GM18861 (cell line): ENCODE measurements around the gene IGSF22.
A peak's percentile ranks its signal among the peaks of the same experiment; 100 is the strongest.

ENCODE experiments used
- ATAC-seq: cut with Tn5 transposase; IDR thresholded peaks from one replicate; pipeline ENCODE4 v1.9.1; 2021; ENCODE audit not compliant: unreplicated experiment

IGSF22 gene

GRCh38 chr11:18745251-18745650 lies 19.3 kb upstream of the IGSF22 start:
- no peak for ATAC-seq

GRCh38 chr11:18743900-18744514 lies 18.0 kb upstream of the IGSF22 start:
- ATAC-seq = no peak

- no peak for ATAC-seq
These were observed 17.4 kb upstream of the IGSF22 start for GRCh38 chr11:18743365-18743764.

- ATAC-seq = no peak
These were observed 15.8 kb upstream of the IGSF22 start for GRCh38 chr11:18741783-18742182.

GRCh38 chr11:18739685-18740084 lies 13.7 kb upstream of the IGSF22 start:
- no peak for ATAC-seq

- no peak for ATAC-seq
These were observed 11.7 kb upstream of the IGSF22 start for GRCh38 chr11:18737642-18738041.

GRCh38 chr11:18736590-18737148 lies 10.7 kb upstream of the IGSF22 start:
- no peak for ATAC-seq

- ATAC-seq = no peak
These were observed 7.2 kb upstream of the IGSF22 start for GRCh38 chr11:18733202-18733601.

- ATAC-seq = peak; percentile 41
These were observed 6.2 kb upstream of the IGSF22 start for GRCh38 chr11:18731949-18732821.

GRCh38 chr11:18731441-18731840 lies 5.5 kb upstream of the IGSF22 start:
- ATAC-seq = no peak

- no peak for ATAC-seq
These were observed 4.0 kb upstream of the IGSF22 start for GRCh38 chr11:18730020-18730419.

- no peak for ATAC-seq
These were observed 3.4 kb upstream of the IGSF22 start for GRCh38 chr11:18729426-18729825.

GRCh38 chr11:18728658-18729057 lies 2.7 kb upstream of the IGSF22 start:
- ATAC-seq = no peak

GRCh38 chr11:18727479-18728236 lies 1.7 kb upstream of the IGSF22 start:
- ATAC-seq = no peak

GRCh38 chr11:18723991-18724390 lies 2.0 kb downstream of the IGSF22 start:
- ATAC-seq = no peak

- ATAC-seq = no peak
These were observed 3.7 kb downstream of the IGSF22 start for GRCh38 chr11:18722293-18722637.

- ATAC-seq = peak; percentile 62
These were observed 4.3 kb downstream of the IGSF22 start for GRCh38 chr11:18721561-18722292.

- peak; percentile 62 for ATAC-seq
These were observed 5.0 kb downstream of the IGSF22 start for GRCh38 chr11:18720808-18721560.

GRCh38 chr11:18720091-18720807 lies 5.7 kb downstream of the IGSF22 start:
- no peak for ATAC-seq
